Cardiac fibroblast (primary cell): ENCODE results near the gene PCED1B.

Experiments
- DNase-seq, 2 donors: peaks; one replicate each; pipeline versions ENCODE4 v3.0.0 to v3.0.0-alpha.2; 2010; ENCODE audit warnings: low read depth in 2 of 2
- H3K4me3 ChIP-seq, 2 donors: replicated peaks in 1 of 2; 1 replicate in 1 of 2; 2 replicates in 1 of 2; pipeline ENCODE4 v1.5.1; 2011; ENCODE audit warnings: low read depth in 2 of 2, low read length in 2 of 2, mild to moderate bottlenecking in 2 of 2, moderate library complexity in 1 of 2
- CTCF ChIP-seq: IDR thresholded peaks from one replicate; pipeline ENCODE4 v1.5.1; 2011; ENCODE audit warnings: low read depth, mild to moderate bottlenecking, low read length, inconsistent platforms

PCED1B gene

GRCh38 chr12:47120736-47121135 lies 41.3 kb downstream of the PCED1B start:
- H3K4me3 ChIP-seq: no peak overlapping the region
- no peak for TF ChIP-seq CTCF
- no peak for DNase-seq

- peak in 1 of 2 donors; percentile 29 for DNase-seq
Observed at GRCh38 chr12:47121146-47121545, 41.7 kb downstream of the PCED1B start.

GRCh38 chr12:47122602-47123001 lies 43.2 kb downstream of the PCED1B start:
- H3K4me3 ChIP-seq: no peak overlapping the region
- DNase-seq: no peak
- no peak for TF ChIP-seq CTCF

More at GRCh38 chr12:47121146-47121545, 41.7 kb downstream of the PCED1B start:
- no peak for TF ChIP-seq CTCF
- no peak overlapping the region for H3K4me3 ChIP-seq

GRCh38 chr12:47123730-47124129 lies 44.3 kb downstream of the PCED1B start:
- TF ChIP-seq CTCF: no peak
- DNase-seq: peak in 1 of 2 donors; percentile 13
- no peak overlapping the region for H3K4me3 ChIP-seq

- no peak overlapping the region for H3K4me3 ChIP-seq
- DNase-seq: peak; percentile 51 to 86
- no peak for TF ChIP-seq CTCF
Observed at GRCh38 chr12:47124451-47124850, 45.0 kb downstream of the PCED1B start.

GRCh38 chr12:47126246-47126645 lies 46.8 kb downstream of the PCED1B start:
- TF ChIP-seq CTCF: no peak
- no peak for DNase-seq
- no peak overlapping the region for H3K4me3 ChIP-seq

GRCh38 chr12:47131011-47131410 lies 51.6 kb downstream of the PCED1B start:
- no peak for TF ChIP-seq CTCF
- H3K4me3 ChIP-seq: no peak overlapping the region
- no peak for DNase-seq
